ENCODE data around the gene COQ8B.

DNA sequence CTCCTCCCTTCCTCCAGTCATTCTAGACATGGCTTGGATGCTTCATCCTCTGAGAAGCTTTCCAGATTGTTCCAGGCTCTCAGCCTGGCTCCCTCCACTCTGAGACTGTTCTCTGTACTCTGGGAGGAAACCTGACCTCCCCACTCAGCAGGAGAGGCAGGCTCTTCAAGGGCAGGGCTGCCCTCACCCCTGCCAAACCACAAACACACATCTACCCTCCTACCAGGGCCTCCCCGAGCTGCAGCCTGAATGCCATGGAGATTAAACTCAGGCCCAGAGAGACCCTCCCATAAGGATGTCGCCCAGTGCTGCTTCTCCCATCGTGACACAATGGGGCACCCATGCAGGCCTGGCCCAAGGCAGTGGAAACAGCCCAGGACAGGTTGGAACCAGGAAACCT is 42.4 kb downstream of the COQ8B start:
- TF ChIP-seq GATA2 (IDR thresholded peaks at IDR 0.05; ENCODE audit: low read depth, low read length): no peak
- TF ChIP-seq GATA3 (IDR thresholded peaks at IDR 0.05; ENCODE audit: low read depth, low read length): no peak

Measured in SH-SY5Y (cell line).